ENCODE results near the gene DBN1. TPM values are rescaled to one million over a fixed set of nuclear protein-coding genes. Genes with fewer than 3 reads are reported as not detected.
A peak's percentile ranks its signal among the peaks of the same experiment; 100 is the strongest.
"Not testable (repeated sequence)": the region's sequence is repeated elsewhere in the genome, so short reads cannot be mapped to it uniquely, and the experiment has no call there.

The DBN1 gene
- total RNA-seq, 1 donor from 2014 or later: 112 TPM

- DNase-seq (ENCODE audit: low read depth in 2 of 2): no peak
Observed at GRCh38 chr5:177430140-177430951, 43.1 kb downstream of the DBN1 start.

DNA sequence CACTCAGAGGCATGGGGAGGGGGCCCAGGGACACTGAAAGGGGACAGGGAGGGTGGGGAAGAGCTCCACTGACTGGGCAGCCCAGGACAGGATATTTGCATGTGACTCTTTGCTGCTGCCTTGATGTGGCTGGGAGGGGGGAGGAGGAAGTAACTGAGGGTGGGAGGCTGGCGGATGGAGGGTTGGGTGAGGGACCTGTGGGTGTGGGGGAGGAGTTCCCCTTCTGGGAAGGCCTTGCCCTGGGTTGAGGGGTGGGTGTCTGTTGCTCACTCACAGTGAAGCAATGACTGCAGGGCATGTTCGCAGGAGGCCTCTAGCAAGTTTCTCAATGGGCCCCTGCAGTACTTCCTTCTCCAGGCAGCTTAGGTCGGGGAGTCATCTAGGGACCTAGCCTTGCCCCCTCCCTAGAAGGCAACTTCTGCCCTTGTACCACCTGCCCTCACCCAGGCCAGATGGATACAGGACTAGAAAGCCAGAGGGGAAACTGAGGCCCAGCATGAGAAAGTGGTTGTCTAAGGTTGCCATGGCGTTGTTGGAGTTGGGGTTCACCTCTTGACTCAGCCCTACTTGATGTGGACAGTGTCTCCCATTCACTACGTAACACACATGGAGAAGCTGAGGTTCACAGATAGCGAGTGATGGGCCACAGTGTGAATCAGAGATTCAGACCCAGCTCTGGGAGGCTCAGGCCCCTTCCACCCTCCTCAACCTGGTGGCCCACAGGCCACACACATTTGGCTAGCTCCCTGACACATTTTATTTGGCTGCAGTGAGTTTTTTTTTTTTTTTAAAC, 44.0 kb downstream of the DBN1 start:
- DNase-seq (ENCODE audit: low read depth in 2 of 2): no peak

GRCh38 chr5:177428574-177429217, 44.7 kb downstream of the DBN1 start:
- no peak for DNase-seq (ENCODE audit: low read depth in 2 of 2)

DNA sequence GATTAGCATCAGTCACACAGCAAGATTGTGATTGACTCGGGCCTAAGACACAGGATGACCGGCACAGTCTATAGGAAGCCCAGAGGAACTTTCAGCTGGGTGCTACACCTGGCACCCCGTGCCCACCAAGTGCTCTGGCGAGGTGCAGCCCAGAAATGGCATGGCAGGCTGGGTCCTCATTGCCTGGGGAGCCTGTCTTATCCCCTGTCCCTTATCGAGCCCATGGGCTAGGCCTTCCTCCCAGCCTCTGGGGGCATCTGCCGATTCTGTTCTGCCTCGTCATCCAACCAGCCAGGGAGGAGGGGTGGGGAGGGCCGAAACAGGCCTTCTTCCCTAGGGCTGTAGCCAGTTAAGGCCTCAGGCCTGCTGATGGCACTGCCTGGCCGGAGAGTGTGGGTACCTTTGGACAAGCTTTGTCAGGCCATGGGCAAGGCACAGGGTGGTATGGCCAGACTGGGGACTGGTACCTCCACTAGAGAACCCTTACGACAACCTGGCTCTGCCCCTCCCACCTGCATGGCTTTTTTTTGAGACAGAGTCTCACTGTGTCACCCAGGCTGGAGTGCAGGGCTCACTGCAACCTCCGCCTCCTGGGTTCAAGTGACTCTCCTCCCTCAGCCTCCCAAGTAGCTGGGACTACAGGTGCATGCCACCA, 45.4 kb downstream of the DBN1 start:
- no peak for DNase-seq (ENCODE audit: low read depth in 2 of 2)

DNA sequence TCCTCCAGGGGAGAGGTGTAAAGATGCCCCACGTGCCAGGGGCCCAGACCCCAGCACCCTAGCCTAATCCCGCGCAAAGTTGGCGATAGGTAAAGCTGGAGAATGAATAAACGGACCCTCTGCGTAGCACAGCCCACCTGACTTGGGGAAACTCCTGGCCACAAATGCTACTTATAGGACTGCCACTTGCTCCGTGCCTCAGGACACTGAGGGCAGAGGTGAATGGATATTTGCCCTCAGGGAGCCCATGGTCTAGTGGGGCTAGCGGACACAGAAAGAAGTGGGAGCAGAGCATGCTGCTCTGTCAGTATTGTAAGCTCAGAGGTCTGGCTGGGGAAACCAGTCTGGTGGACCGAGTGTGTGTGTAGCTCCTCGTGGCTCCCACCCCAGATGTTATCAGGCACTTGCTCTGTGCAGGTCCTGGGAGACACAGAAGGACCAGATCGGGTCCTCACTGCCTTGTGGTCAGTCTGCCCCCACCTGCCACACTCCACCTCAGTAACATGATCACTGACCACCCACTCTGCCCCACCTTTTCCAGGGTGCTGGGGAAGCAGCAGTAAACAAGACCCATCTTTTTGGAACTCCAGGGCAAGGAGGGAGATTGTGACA, 46.1 kb downstream of the DBN1 start:
- peak in 1 of 2 donors; percentile 19 for DNase-seq (ENCODE audit: low read depth in 2 of 2)

GRCh38 chr5:177426566-177427210, 46.7 kb downstream of the DBN1 start, which contains the start of gene GRK6:
Gene GRK6 (plus strand): TSS chr5:177426676. CDS start chr5:177426846, 170 bp downstream.
- no peak for DNase-seq (ENCODE audit: low read depth in 2 of 2)

DNA sequence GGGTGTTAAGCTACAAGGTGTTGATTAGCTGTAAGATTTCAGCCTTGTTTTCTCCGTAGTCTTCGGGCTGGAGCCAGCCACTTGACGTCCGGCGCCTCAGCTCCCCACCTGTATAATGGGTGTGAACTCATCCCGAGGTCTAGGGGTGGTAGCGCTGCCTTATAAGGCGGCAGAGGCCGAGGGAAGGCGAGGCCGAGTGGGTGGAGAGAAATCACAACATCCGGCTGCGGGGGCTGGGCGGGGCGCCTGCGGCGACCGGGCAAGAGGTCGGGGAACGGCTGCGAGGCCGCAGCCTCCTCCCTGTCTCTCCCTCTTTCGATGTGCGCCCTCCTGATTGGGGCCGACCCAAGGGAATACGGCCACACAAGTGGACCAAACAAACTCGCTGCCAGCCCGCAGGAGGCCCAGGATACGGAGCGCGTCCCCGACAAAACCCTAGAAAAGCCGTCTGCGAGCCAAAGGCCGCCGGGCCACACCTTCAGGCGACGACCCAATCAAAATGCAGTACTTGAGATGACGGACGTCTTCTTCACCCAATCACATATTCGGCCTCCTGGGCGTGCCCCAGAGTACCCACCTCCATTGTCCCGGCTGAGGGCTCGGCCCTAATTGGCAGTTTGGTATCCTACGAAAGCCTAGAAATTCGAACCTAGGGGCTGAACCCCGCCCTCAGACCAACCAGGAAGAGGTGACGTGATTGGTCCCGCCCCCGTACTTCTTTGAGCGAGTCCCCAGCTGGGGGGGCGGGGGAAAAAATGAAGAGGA, 47.5 kb downstream of the DBN1 start:
- DNase-seq (ENCODE audit: low read depth in 2 of 2): peak; percentile 100

- DNase-seq (ENCODE audit: low read depth in 2 of 2): no peak
Observed at GRCh38 chr5:177425196-177425800, 48.1 kb downstream of the DBN1 start.

- DNase-seq (ENCODE audit: low read depth in 2 of 2): no peak
Observed at GRCh38 chr5:177423671-177424070, 49.8 kb downstream of the DBN1 start.

GRCh38 chr5:177421062-177421798, 52.2 kb downstream of the DBN1 start:
- DNase-seq (ENCODE audit: low read depth in 2 of 2): no peak

DNA sequence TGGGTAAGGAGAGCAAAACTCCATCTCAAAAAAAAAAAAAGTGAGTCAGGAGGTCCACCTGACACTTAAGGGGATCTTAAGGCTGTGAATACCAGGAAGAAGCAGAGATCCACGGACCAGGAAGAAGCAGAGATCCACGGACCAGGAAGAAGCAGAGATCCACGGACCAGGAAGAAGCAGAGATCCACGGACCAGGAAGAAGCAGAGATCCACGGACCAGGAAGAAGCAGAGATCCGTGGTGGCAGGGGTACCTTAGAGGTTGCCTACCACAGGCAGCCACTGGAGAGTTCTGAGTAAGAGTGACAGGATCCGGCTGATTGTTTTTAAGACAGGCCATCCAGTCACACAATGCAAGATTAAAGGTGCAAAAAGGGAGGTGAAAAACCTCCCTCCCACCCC, 53.0 kb downstream of the DBN1 start:
- not testable (repeated sequence) for DNase-seq (ENCODE audit: low read depth in 2 of 2)

DNA sequence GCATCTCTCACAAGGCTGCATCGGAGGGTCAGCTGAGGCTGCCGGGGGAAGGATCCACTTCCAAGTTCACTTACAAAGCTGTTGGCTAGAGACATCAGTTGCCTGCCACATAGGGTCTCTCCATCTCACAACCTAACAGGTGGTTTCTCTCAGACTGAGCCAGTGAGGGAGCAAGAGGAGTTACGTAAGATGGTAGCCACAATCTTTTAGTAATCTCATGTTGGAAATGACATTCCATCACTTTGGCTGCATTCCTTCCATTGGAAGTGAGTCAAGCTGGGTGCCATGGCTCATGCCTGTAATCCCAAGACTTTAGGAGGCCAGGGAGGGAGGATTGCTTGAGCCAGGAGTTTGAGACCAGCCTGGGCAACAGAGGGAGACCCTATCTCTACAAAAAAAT, 54.4 kb downstream of the DBN1 start:
- DNase-seq (ENCODE audit: low read depth in 2 of 2): no peak

GRCh38 chr5:177417081-177417480, 56.4 kb downstream of the DBN1 start:
- DNase-seq (ENCODE audit: low read depth in 2 of 2): not testable (repeated sequence)

DNA sequence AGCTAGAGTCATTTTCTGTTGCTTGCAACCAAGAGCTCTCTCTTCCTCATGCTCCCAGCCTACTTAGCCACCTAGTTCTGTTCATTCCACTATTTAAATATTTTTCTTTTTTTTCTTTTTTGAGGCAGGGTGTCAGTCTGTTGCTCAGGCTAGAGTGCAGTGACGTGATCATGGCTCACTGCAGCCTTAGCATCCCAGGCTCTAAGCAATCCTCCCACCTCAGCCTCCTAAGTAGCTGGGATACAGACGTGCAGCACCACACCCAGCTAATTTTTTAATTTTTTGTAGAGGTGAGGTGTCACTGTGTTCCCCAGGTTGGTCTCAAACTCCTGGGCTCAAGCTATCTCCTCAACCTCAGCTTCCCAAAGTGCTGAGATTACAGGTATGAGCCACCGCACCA, 59.0 kb downstream of the DBN1 start:
- no peak for DNase-seq (ENCODE audit: low read depth in 2 of 2)

- DNase-seq (ENCODE audit: low read depth in 2 of 2): no peak
Observed at GRCh38 chr5:177412603-177413233, 60.7 kb downstream of the DBN1 start.

GRCh38 chr5:177410575-177410974, 62.9 kb downstream of the DBN1 start:
- no peak for DNase-seq (ENCODE audit: low read depth in 2 of 2)

DNA sequence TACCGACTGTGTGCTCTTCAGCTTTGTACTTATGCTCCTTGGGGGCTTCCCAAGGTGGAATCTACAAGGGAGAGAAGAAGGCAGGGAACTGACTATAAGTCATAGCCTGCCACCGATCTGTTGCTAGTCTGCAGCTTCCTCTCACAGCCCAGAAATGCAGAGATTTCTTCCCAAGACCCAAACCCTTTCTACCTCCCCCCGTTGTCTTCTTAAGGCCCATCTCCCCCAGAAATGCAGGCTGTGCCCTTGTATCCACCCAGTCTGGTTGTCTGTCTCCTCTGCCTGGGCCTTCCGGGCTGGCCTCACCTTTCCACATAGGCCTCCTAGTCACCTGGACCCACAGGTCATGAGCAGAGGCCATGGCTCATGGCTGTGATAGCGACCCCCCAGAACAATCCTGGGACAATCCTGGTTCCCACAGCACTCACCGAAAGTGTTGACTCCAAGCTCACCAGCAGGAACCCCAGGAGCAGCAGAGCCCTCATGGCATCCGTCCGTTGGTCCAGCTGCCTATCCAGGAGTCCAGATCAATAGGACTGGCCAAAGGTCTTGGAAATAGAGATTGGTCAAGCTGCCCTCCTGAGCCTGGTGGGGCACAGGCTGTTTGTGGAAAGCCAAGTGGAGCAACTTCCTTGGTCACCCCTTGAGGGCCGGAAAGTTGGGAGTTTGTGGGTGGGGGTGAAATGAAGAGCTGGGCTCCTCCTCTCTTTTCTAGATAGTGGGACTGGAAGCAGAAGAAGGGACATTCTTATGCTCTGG, 64.2 kb downstream of the DBN1 start, which contains the start of gene F12:
TSS of gene F12 (minus strand) at position 522 of the 759 bp plus-strand sequence. CDS start at position 485, 37 bp downstream.
- no peak for DNase-seq (ENCODE audit: low read depth in 2 of 2)
